Stimulated activated naive CD8-positive, alpha-beta T cell treated with anti-CD3 and anti-CD28 coated beads, Interleukin-15, amount 100 ng/mL, for 72 hours (primary cell): ENCODE results near the gene ZCCHC13.
A peak's percentile ranks its signal among the peaks of the same experiment; 100 is the strongest.
"Not testable (repeated sequence)": the region's sequence is repeated elsewhere in the genome, so short reads cannot be mapped to it uniquely, and the experiment has no call there.

ENCODE experiments used
- ATAC-seq: fragments of 150-1000 bp; cut with Tn5 transposase; 2 replicates; pipeline ENCODE4 v1.10.0; 2021; ENCODE audit warnings: mild to moderate bottlenecking, moderate library complexity
- DNase-seq, 2 donors: peaks; one replicate each; pipeline ENCODE4 v3.0.0; 2021 to 2022
- H3K27ac Mint-ChIP-seq, 2 donors: one replicate each; pipeline ENCODE4 v1.8.0; 2022; ENCODE audit warnings: mild to moderate bottlenecking in 2 of 2, mixed read lengths in 2 of 2, moderate library complexity in 2 of 2
- H3K27me3 Mint-ChIP-seq: one replicate; pipeline ENCODE4 v1.8.0; 2022; ENCODE audit warnings: mixed read lengths
- H3K4me1 Mint-ChIP-seq: one replicate; pipeline ENCODE4 v1.8.0; 2022; ENCODE audit warnings: mild to moderate bottlenecking, mixed read lengths
- H3K4me3 Mint-ChIP-seq, 2 donors: one replicate each; pipeline ENCODE4 v1.8.0; 2022; ENCODE audit warnings: mild to moderate bottlenecking in 2 of 2, mixed read lengths in 2 of 2, moderate library complexity in 1 of 2
- H3K9me3 Mint-ChIP-seq, 2 donors: one replicate each; pipeline ENCODE4 v1.8.0; 2022; ENCODE audit warnings: mixed read lengths in 2 of 2

Gene ZCCHC13

GRCh38 chrX:74293343-74293946, 10.5 kb upstream of the ZCCHC13 start:
- peak; percentile 33 to 55 for DNase-seq
- H3K27ac Mint-ChIP-seq, result peak overlapping the region; percentile 78 to 92
- H3K4me1 Mint-ChIP-seq, result peaks cover 21% of the 10 kb centered on the region
- no peaks in the 10 kb centered on the region for H3K9me3 Mint-ChIP-seq
- peak overlapping the region; percentile 87 to 99 for H3K4me3 Mint-ChIP-seq
- ATAC-seq, result peak; percentile 66
- H3K27me3 Mint-ChIP-seq, result no peaks in the 10 kb centered on the region

DNA sequence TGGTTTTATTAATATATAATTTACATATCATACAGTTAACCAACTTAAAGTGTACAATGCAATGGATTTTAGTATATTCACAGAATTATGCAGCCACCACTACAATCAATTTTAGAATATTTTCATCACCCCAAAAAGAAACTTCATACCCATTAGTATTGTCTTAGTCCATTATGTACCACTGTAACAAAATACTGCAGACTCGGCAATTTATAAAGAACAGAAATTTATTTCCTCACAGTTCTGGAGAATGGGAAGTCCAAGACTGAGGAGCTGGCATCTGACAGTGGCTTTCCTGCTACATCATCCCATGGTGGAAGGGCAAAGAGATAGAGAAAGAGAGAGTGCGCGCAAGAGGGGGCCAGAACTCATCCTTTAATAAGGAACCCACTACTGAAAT, 8.9 kb upstream of the ZCCHC13 start:
- H3K27ac Mint-ChIP-seq, result no peak overlapping the region
- no peak overlapping the region for H3K4me3 Mint-ChIP-seq
- ATAC-seq (no peak), DNase-seq (no peak)
- peaks cover 14% of the 10 kb centered on the region for H3K4me1 Mint-ChIP-seq
- H3K27me3 Mint-ChIP-seq, result no peaks in the 10 kb centered on the region
- H3K9me3 Mint-ChIP-seq, result no peaks in the 10 kb centered on the region

GRCh38 chrX:74297766-74298165, 6.2 kb upstream of the ZCCHC13 start:
- ATAC-seq (no peak), DNase-seq (no peak)
- no peak overlapping the region for H3K27ac Mint-ChIP-seq
- H3K27me3 Mint-ChIP-seq, result no peaks in the 10 kb centered on the region
- H3K9me3 Mint-ChIP-seq, result no peaks in the 10 kb centered on the region
- peaks cover 14% of the 10 kb centered on the region for H3K4me1 Mint-ChIP-seq
- H3K4me3 Mint-ChIP-seq, result no peak overlapping the region

DNA sequence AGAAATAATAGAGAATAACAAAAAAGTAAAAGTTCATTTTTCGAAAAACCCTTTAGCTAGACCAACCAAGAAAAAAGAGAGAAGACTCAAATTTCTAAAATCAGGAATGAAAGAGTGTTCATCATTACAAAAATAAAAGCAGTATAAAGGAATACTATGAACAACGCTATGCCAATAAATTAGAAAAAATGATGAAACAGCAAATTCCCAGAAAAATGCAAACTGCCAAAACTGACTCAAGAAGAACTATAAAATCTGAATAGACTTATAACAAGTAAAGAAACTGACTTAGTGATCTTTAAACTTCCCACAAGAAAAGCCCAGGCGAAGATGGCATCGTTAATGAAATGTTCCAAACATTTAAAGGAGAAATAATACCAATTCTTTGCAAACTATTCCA, 3.1 kb upstream of the ZCCHC13 start:
- peaks cover 8% of the 10 kb centered on the region for H3K4me1 Mint-ChIP-seq
- H3K9me3 Mint-ChIP-seq, result no peaks in the 10 kb centered on the region
- no peaks in the 10 kb centered on the region for H3K27me3 Mint-ChIP-seq
- H3K4me3 Mint-ChIP-seq, result no peak overlapping the region
- ATAC-seq, result no peak
- no peak for DNase-seq
- no peak overlapping the region for H3K27ac Mint-ChIP-seq

- Mint-ChIP-seq H3K4me3 (no peak overlapping the region), H3K9me3 (no peaks in the 10 kb centered on the region), H3K4me1 (no peaks in the 10 kb centered on the region), H3K27ac (no peak overlapping the region), H3K27me3 (no peaks in the 10 kb centered on the region)
- ATAC-seq (no peak), DNase-seq (no peak)
Measured at GRCh38 chrX:74318672-74319071, 14.7 kb downstream of the ZCCHC13 start.

DNA sequence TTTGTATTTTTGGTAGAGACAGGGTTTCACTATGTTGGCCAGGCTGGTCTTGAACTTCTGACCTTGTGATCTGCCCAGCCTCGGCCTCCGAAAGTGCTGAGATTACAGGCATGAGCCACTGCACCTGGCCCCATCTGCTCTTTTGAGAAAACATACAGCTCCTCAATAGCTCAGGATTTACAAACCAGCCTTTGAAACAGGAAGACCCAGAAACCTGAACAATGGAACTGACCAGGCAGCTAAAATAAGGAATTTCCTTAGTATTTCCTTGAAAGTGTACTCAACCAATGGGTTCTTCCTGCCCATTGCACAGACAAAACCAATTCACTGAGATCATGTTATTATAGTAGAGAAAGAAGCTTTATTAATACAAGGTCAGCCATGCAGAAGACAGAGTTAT, 15.3 kb downstream of the ZCCHC13 start:
- not testable (repeated sequence) for H3K4me3 Mint-ChIP-seq, H3K27me3 Mint-ChIP-seq, H3K4me1 Mint-ChIP-seq, H3K9me3 Mint-ChIP-seq, H3K27ac Mint-ChIP-seq, DNase-seq, ATAC-seq

DNA sequence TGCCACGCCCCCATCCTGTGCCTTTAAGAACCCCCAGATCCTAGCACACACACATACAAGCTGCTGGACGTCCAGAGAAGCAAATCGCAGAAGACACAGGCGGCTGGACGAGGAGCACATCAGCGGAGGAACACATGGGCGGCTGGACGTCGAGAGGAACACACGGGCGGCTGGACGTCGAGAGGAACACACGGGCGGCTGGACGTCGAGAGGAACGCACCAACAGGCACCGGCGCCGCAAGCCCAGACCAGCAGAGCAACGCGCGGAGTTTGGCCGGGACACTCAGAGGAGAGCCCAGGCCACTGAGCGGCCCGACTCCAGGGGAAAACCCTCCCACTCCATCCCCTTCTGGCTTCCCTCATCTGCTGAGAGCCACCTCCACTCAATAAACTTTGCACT, 17.2 kb downstream of the ZCCHC13 start:
- no peak overlapping the region for H3K4me3 Mint-ChIP-seq
- no peaks in the 10 kb centered on the region for H3K9me3 Mint-ChIP-seq
- H3K27ac Mint-ChIP-seq, result no peak overlapping the region
- no peaks in the 10 kb centered on the region for H3K4me1 Mint-ChIP-seq
- ATAC-seq (no peak), DNase-seq (no peak)
- H3K27me3 Mint-ChIP-seq, result no peaks in the 10 kb centered on the region

DNA sequence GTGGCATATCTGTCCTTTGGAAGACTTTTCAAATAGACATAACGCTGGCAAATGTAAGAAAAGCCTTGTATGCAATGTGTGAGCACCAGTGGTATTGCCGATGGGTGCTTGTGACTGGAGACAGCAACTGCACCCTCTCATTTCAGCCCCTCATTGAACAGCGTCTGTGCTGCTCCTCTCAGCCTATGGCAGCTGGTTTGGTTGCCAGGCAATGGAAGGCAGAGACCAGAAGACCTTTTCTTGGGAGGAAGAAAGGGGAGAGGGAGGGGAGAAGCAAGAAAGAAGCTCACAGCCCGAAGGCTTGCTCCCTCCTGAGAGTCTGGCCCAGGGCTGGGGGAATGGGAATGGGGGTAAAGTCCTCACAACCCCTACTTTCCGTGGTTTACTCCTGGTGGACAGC, 20.2 kb downstream of the ZCCHC13 start:
- H3K4me3 Mint-ChIP-seq, result no peak overlapping the region
- no peaks in the 10 kb centered on the region for H3K4me1 Mint-ChIP-seq
- no peak overlapping the region for H3K27ac Mint-ChIP-seq
- H3K9me3 Mint-ChIP-seq, result no peaks in the 10 kb centered on the region
- DNase-seq (no peak), ATAC-seq (no peak)
- H3K27me3 Mint-ChIP-seq, result no peaks in the 10 kb centered on the region

- H3K4me1 Mint-ChIP-seq, result no peaks in the 10 kb centered on the region
- no peaks in the 10 kb centered on the region for H3K27me3 Mint-ChIP-seq
- DNase-seq, result no peak
- H3K9me3 Mint-ChIP-seq, result no peaks in the 10 kb centered on the region
- H3K27ac Mint-ChIP-seq, result no peak overlapping the region
- no peak overlapping the region for H3K4me3 Mint-ChIP-seq
- ATAC-seq, result no peak
Measured at GRCh38 chrX:74325130-74326059, 21.4 kb downstream of the ZCCHC13 start.

DNA sequence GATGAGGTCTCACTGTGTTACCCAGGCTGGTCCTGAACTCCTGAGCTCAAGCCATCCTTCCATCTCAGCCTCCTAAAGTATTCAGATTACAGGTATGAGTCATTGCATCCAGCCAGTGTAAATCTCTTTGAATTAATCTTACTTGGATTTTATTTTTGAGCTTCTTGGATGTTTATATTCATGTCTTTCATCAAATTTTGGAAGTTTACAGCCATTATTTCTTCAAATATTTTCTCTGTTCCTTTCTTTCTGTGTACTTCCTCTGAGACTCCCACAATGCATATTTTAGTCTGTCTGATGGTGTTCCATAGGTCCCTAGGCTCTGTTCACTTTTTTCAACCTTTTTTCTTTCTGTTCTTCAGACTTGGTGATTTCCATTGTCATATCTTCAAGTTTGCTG, 34.9 kb downstream of the ZCCHC13 start:
- Mint-ChIP-seq H3K9me3 (peaks cover 0 to 5% of the 10 kb centered on the region in 2 donors), H3K27ac (no peak overlapping the region), H3K4me3 (no peak overlapping the region), H3K27me3 (no peaks in the 10 kb centered on the region), H3K4me1 (peaks cover 3% of the 10 kb centered on the region)
- DNase-seq, result no peak
- ATAC-seq, result no peak

- peaks cover 0 to 5% of the 10 kb centered on the region in 2 donors for H3K9me3 Mint-ChIP-seq
- peaks cover 6% of the 10 kb centered on the region for H3K4me1 Mint-ChIP-seq
- no peaks in the 10 kb centered on the region for H3K27me3 Mint-ChIP-seq
- no peak overlapping the region for H3K27ac Mint-ChIP-seq
- no peak for ATAC-seq
- H3K4me3 Mint-ChIP-seq, result no peak overlapping the region
- DNase-seq, result no peak
Measured at GRCh38 chrX:74340051-74340450, 36.1 kb downstream of the ZCCHC13 start.

DNA sequence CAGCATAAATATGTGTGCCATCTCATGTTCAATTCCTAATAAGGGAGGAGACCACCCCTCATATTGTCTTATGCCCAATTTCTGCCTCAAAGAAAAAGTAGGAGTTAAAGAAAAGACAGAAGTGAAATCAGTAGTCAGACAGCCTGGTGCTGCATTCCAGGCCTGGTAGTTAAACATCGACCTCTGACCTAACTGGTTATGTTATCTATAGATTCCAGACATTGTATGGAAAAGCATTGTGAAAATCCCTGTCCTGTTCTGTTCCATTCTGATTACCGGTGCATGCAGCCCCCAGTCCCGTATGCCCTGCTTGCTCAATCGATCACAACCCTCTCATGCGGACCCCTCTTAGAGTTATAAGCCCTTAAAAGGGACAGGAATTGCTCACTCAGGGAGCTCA, 38.2 kb downstream of the ZCCHC13 start:
- not testable (repeated sequence) for DNase-seq, H3K9me3 Mint-ChIP-seq, ATAC-seq, H3K4me3 Mint-ChIP-seq, H3K4me1 Mint-ChIP-seq, H3K27me3 Mint-ChIP-seq, H3K27ac Mint-ChIP-seq

DNA sequence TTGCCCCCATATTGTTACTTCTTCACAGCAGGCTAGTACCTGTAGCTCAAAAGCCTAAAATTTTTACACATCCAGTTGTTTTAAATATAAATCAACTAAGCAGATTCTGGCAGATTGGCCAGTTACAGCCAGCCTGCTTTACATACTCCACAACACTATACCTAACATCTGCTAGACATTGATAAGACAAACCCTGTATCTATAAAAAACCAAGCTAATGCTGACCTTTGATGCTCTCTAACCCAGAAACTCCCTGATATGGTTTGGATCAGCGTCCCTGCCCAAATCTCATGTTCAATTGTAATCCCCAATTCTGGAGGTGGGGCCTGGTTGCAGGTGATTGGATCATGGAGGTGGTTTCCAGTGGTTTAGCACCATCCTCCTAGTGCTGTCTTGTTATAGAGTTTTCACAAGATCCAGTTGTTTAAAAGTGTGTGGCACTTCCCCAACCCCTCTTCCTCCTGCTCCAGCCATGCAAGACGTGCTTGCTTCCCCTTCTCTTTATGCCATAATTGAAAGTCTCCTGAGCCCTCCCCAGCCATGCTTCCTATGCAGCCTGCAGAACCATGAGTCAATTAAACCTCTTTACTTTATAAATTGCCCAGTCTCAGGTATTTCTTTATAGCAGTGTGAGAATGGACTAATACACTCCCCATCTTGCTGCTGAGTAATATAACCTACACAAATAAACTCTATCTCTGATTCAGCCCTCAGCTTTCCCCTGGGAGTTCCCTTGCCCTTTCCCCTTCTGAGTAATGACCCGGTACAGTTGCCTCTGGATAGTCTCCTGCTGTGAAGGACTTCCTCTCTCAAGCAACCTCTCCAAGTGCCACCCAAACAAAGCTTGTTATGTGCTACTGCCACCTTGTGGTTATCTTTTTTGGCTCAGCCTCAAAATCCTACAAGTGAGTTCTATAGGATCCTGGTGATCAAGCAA, 39.6 kb downstream of the ZCCHC13 start:
- DNase-seq (peak; percentile 20 to 24), ATAC-seq (peak; percentile 80)
- no peaks in the 10 kb centered on the region for H3K27me3 Mint-ChIP-seq
- H3K4me1 Mint-ChIP-seq, result peaks cover 6% of the 10 kb centered on the region
- no peak overlapping the region for H3K27ac Mint-ChIP-seq
- peaks cover 0 to 5% of the 10 kb centered on the region in 2 donors for H3K9me3 Mint-ChIP-seq
- no peak overlapping the region for H3K4me3 Mint-ChIP-seq

DNA sequence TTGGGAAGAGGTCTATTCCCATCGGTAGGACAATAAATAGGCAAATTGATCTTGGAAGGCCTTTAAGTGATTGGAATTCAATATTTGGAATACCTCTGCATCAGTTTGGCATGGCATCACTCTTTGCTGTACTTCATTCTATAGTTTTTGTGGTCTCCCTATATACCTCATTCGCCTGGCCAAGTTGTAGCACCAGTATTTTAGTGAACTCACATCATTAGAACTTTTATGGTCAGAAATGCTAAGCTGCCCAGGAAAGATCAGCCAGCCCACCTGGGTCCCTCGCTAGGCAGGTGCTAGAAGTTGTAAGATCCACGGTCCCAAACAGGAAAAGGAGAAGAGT, 40.3 kb downstream of the ZCCHC13 start:
- no peaks in the 10 kb centered on the region for H3K27me3 Mint-ChIP-seq
- ATAC-seq, result peak; percentile 7
- peaks cover 6% of the 10 kb centered on the region for H3K4me1 Mint-ChIP-seq
- H3K9me3 Mint-ChIP-seq, result peaks cover 0 to under 1% of the 10 kb centered on the region in 2 donors
- H3K27ac Mint-ChIP-seq, result no peak overlapping the region
- no peak for DNase-seq
- H3K4me3 Mint-ChIP-seq, result no peak overlapping the region

DNA sequence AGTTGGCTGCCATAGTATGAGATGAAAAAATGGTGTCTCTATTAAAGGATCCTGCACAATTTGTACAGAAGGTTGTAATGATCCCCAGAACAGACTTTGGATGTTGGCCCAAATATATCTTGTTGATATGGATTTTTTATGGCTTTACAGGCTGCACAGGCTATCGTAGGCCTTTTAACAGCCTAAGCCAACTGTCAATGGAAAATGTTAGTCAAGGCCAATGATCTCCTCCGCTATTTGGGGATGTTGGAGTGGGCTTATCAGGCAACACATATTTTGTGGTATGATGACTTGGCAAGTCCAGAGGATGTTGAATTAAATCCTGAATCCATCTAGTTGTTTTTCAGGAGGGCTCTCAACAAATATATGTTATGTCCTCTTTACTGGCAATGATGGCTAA, 42.1 kb downstream of the ZCCHC13 start:
- H3K27ac Mint-ChIP-seq, result no peak overlapping the region
- no peak for ATAC-seq
- H3K4me3 Mint-ChIP-seq, result no peak overlapping the region

DNA sequence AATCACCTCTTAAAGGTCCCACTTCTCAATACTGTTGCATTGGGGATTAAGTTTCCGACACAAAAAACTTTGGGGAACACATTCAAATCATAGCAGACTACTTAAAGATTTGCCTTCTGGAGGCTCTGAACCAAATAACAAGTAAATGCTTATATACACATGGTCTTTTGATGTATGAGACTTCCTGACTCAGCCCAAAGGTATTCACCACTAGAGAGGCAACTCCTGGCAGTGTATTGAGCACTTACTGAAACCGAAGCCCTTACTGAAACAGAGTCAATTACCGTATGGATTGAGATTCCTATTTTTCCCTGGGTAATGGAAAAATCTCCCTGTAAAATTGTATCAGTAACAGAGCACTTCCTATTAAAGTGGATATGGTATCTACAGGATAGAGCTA, 45.4 kb downstream of the ZCCHC13 start:
- Mint-ChIP-seq H3K27me3 (no peaks in the 10 kb centered on the region), H3K4me1 (peaks cover 9% of the 10 kb centered on the region), H3K9me3 (no peaks in the 10 kb centered on the region), H3K4me3 (no peak overlapping the region), H3K27ac (no peak overlapping the region)
- DNase-seq, result no peak
- ATAC-seq, result no peak

More for the DNA sequence above, 42.1 kb downstream of the ZCCHC13 start:
- Mint-ChIP-seq H3K9me3 (no peaks in the 10 kb centered on the region), H3K27me3 (no peaks in the 10 kb centered on the region), H3K4me1 (peaks cover 6% of the 10 kb centered on the region)
- no peak for DNase-seq
